ENCODE data around the gene SLC4A8.

The SLC4A8 gene

GRCh38 chr12:51475543-51475942 is 50.9 kb downstream of the SLC4A8 start:
- TF ChIP-seq, protein P1, sequence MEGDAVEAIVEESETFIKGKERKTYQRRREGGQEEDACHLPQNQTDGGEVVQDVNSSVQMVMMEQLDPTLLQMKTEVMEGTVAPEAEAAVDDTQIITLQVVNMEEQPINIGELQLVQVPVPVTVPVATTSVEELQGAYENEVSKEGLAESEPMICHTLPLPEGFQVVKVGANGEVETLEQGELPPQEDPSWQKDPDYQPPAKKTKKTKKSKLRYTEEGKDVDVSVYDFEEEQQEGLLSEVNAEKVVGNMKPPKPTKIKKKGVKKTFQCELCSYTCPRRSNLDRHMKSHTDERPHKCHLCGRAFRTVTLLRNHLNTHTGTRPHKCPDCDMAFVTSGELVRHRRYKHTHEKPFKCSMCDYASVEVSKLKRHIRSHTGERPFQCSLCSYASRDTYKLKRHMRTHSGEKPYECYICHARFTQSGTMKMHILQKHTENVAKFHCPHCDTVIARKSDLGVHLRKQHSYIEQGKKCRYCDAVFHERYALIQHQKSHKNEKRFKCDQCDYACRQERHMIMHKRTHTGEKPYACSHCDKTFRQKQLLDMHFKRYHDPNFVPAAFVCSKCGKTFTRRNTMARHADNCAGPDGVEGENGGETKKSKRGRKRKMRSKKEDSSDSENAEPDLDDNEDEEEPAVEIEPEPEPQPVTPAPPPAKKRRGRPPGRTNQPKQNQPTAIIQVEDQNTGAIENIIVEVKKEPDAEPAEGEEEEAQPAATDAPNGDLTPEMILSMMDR (conservative IDR thresholded peaks at IDR 0.05; ENCODE audit: low read depth, low read length), result no peak
- no peak for DNase-seq (ENCODE audit: low read depth)
- H3K4me3 ChIP-seq (ENCODE audit: low read length), result no peak overlapping the region

- no peak overlapping the region for H3K4me3 ChIP-seq (ENCODE audit: low read length)
- TF ChIP-seq, protein P1 (conservative IDR thresholded peaks at IDR 0.05; ENCODE audit: low read depth, low read length), result no peak
- DNase-seq (ENCODE audit: low read depth), result no peak
Observed at GRCh38 chr12:51480978-51481377, 56.3 kb downstream of the SLC4A8 start.

GRCh38 chr12:51482929-51483697 is 58.5 kb downstream of the SLC4A8 start:
- H3K4me3 ChIP-seq (ENCODE audit: low read length), result no peak overlapping the region
- no peak for DNase-seq (ENCODE audit: low read depth)
- TF ChIP-seq, protein P1 (conservative IDR thresholded peaks at IDR 0.05; ENCODE audit: low read depth, low read length), result no peak

DNA sequence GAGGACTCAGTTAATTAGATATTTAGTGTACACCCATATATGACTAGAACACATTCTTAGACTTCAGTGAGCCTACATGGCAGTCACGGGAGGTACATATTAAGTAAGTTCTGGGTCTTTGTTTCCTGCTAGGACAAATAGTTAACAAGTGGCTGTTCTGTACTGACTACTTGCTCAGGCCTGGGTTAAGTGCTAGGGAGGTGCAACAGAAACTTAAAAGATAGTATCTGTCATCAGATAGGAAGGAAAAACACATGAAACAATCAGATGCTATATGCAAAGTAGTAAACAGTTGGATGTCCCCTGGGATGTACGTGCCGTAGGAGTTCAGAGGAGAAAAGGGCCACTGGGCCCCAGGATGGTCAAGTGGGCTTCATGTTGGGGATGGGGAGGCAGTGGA is 59.5 kb downstream of the SLC4A8 start:
- DNase-seq (ENCODE audit: low read depth), result no peak
- TF ChIP-seq, protein P1 (conservative IDR thresholded peaks at IDR 0.05; ENCODE audit: low read depth, low read length), result no peak
- H3K4me3 ChIP-seq (ENCODE audit: low read length), result no peak overlapping the region

DNA sequence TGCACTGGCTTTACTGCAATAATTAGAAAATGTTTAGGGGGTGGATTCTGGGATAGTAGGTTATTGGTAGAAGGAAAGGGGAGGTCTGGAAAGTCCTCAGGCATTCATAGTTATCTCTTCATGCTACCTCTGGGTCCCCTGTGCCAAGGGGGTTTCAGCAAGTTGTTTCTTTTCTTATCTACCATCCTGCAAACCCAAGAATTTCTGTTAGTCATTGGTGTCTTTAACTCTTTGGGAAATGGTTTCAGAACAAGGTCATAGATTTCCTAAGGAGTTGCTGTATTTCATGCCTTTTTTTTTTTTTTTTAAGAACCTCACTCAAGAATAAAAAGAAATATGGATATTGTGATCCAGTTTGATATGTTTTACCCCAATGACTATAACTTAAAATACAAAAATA is 63.6 kb downstream of the SLC4A8 start:
- H3K4me3 ChIP-seq (ENCODE audit: low read length), result no peak overlapping the region
- no peak for DNase-seq (ENCODE audit: low read depth)
- TF ChIP-seq, protein P1 (conservative IDR thresholded peaks at IDR 0.05; ENCODE audit: low read depth, low read length), result no peak

- DNase-seq (ENCODE audit: low read depth), result no peak
- H3K4me3 ChIP-seq (ENCODE audit: low read length), result no peak overlapping the region
- TF ChIP-seq, protein P1 (conservative IDR thresholded peaks at IDR 0.05; ENCODE audit: low read depth, low read length), result no peak
Observed at GRCh38 chr12:51493281-51493680, 68.7 kb downstream of the SLC4A8 start.

GRCh38 chr12:51496895-51497294 is 72.3 kb downstream of the SLC4A8 start:
- no peak for DNase-seq (ENCODE audit: low read depth)
- TF ChIP-seq, protein P1 (conservative IDR thresholded peaks at IDR 0.05; ENCODE audit: low read depth, low read length), result no peak
- no peak overlapping the region for H3K4me3 ChIP-seq (ENCODE audit: low read length)

Data from retinal pigment epithelial cell (primary cell).